Measurements from ENCODE around the gene RNU2-63P. TPM values are rescaled to one million over a fixed set of nuclear protein-coding genes. Genes with fewer than 3 reads are reported as not detected.

Gene RNU2-63P
- not detected for total RNA-seq

GRCh38 chr2:88016086-88016959, at the start of gene RNU2-63P:
Gene RNU2-63P (minus strand): TSS chr2:88016547.

GRCh38 chr2:88055371-88056128, 39.2 kb upstream of the RNU2-63P start, which contains the start of gene KRCC1:
Gene KRCC1 (minus strand): TSS chr2:88055783. CDS start chr2:88028563, 27,220 bp downstream.

Small RNA genes lying within 50 kb of the gene (small RNA-seq; reads per million reads assigned to genes)
- 1.3 reads per million, percentile 74 among the genes with 10 or more reads in this experiment for gene RNU2-63P (ENCODE audit: low replicate concordance)

Other genes starting within 250 kb of the RNU2-63P start
- 2.5 TPM for gene RGPD2, start 190.8 kb downstream of the RNU2-63P start, total RNA-seq
- 11.6 TPM for gene KRCC1, start 39.2 kb upstream of the RNU2-63P start, total RNA-seq
- gene SMYD1, start 51.3 kb upstream of the RNU2-63P start, total RNA-seq, result not detected
- gene FABP1, start 111.5 kb upstream of the RNU2-63P start, total RNA-seq, result not detected
- gene THNSL2, start 153.8 kb upstream of the RNU2-63P start, total RNA-seq, result 3.8 TPM